HG03432 (cell line): ENCODE measurements around the gene S100A14.
A peak's percentile ranks its signal among the peaks of the same experiment; 100 is the strongest.
"Not testable (repeated sequence)": the region's sequence is repeated elsewhere in the genome, so short reads cannot be mapped to it uniquely, and the experiment has no call there.

ENCODE experiments used
- ATAC-seq: cut with Tn5 transposase; IDR thresholded peaks from one replicate; pipeline ENCODE4 v1.9.1; 2021; ENCODE audit warnings: mild to moderate bottlenecking, moderate library complexity; ENCODE audit not compliant: unreplicated experiment

S100A14 gene

GRCh38 chr1:153616144-153616916, at the start of gene S100A14:
S100A14 (minus strand) TSS chr1:153616325; CDS start chr1:153615858, 467 bp downstream.
- ATAC-seq, result no peak

GRCh38 chr1:153663211-153663610, 47.1 kb upstream of the S100A14 start:
- no peak for ATAC-seq

DNA sequence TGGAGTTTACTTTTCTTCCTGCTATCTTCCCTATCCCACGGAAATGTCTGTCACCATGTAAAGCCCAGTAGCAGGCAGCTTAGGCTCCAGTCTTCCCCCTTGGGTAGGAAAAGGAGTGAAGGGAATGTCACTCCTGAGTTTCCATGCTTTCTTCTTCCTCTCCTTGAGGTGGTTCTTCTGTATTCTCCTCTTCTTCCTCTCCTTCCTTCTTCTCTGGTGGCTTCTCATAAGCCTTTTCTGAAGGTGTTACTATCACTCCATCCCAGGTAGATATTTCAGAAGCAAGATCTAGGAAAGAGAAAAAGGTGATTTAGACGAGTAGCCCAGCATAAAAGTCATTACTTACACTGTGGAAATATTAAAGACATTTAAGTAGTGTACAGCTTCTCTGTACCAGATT, 46.1 kb upstream of the S100A14 start:
- no peak for ATAC-seq

- ATAC-seq, result no peak
Observed at GRCh38 chr1:153661111-153661708, 45.1 kb upstream of the S100A14 start.

GRCh38 chr1:153659656-153660055, 43.5 kb upstream of the S100A14 start:
- no peak for ATAC-seq

GRCh38 chr1:153659175-153659534, 43.0 kb upstream of the S100A14 start:
- ATAC-seq, result no peak

DNA sequence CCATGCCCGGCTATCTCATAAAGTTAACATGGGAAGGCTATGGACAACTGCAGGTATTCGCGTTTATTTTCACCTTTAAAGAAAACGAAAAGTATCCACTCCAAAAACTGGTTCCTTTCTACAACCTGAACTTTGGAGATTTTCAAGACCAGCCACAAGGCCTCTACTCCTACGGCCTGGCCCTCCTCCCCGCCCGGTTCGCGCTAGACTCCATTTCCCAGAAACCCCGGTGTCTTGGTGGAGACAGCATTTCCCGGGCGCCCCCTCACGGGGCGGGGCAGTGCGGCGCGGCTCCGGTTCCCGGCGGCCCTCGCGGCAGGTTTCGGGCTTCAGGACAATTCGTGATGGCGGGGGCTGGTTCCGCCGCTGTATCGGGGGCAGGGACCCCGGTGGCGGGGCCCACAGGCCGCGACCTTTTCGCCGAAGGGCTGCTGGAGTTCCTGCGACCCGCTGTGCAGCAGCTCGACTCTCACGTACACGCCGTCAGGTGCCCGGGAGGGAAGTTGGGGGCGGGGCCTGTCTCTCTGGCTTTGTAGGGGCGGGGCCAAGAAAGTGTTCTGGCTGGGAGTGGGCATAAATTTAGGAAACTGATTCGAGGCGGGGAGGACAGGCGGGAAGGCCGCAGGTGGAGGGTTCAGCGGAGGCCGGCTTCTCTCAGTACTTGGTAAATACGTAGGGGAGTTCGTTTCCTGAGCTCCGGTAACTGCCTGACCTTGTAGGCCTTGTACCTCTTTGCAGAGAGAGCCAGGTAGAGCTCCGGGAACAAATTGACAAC, 42.5 kb upstream of the S100A14 start, which contains the start of gene SNAPIN:
Gene SNAPIN, plus strand, starts transcription at position 304 of the 775 bp plus-strand sequence. Its CDS starts 41 bp downstream, at position 345.
- peak; percentile 92 for ATAC-seq

GRCh38 chr1:153655333-153655732, 39.2 kb upstream of the S100A14 start:
- no peak for ATAC-seq

GRCh38 chr1:153652805-153653500, 36.8 kb upstream of the S100A14 start:
- ATAC-seq, result no peak

DNA sequence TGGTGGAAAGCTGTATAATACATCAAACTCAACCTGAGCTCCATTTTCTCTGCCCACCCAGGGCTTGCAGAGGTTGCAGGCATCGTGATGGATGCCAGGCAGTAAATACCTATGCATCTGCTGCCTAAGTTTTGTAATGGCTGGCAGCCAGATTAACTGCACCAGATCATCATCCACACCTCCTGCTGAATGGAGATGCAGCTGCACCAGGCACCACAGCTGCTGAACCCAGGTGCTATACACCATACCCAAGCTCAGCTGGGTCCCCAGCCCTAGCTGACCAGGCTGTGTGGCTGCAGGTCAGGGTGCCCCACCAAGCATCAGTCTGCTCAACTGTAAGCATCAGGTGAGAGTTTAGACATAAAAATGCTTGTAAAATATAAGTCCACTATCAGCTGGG, 35.6 kb upstream of the S100A14 start:
- no peak for ATAC-seq

GRCh38 chr1:153649863-153650235, 33.7 kb upstream of the S100A14 start:
- no peak for ATAC-seq

DNA sequence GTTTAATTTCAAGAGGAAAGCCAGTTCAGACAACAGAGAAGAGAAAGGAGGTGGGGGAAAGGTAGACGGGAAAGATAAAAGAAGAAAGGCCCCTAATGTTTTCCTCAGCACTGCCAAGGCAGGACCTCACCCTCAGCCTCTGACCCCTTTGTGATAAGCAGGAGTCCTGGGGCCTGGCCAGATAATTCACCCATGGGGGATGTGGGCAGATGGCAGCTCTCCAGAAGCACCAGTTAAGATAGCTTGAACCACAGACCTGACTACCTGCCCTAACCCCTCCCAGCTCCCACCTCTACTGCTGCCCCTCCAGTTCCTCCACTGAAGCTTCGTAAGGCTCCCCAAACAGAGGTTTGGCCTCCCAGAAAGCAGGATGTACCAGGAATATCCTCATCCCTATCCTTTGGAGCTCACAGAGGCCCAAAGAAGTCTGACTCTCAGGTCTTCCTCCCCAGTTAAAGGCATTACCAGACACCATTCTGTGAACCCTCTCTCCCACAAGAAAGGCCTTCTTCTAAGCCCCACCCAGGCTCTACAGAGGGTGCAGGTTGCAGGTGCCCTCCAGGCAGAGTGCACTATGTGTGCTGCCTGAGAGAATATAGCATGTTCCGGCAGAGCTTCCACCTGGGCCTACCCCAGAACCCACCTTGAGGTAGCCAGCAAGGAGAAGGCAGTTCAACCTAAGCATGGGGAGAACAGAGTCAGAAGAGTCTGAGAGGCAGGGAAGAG, 33.2 kb upstream of the S100A14 start:
- ATAC-seq, result no peak

DNA sequence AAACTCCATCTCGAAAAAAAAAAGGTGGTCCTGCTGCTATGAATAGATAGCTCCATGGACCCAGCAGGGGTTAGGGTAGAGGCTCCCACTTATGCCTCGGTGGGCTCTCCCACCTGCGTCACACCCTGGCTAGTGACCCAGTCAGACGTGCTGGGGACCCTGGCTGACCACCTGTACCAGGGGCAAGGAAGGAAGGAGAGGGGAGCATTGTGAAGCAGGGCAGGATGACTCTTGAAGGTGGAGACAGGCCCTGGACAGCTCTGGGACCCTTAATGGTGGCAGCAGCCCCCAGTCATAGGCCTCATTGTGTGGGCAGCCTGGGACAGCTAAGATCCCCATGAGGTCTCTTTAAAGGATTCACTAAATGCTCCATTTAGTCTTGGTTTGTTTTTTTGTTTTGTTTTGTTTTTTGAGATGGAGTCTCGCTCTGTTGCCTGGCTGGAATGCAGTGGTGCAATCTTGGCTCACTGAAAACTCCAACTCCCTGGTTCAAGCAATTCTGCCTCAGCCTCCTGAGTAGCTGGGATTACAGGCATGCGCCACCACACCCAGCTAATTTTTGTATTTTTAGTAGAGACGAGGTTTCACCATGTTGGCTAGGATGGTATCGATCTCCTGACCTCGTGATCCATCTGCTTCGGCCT, 32.0 kb upstream of the S100A14 start:
- no peak for ATAC-seq

GRCh38 chr1:153647346-153647714, 31.2 kb upstream of the S100A14 start:
- no peak for ATAC-seq

GRCh38 chr1:153646672-153647345, 30.7 kb upstream of the S100A14 start:
- ATAC-seq, result no peak

GRCh38 chr1:153643816-153644215, 27.7 kb upstream of the S100A14 start:
- ATAC-seq, result no peak

DNA sequence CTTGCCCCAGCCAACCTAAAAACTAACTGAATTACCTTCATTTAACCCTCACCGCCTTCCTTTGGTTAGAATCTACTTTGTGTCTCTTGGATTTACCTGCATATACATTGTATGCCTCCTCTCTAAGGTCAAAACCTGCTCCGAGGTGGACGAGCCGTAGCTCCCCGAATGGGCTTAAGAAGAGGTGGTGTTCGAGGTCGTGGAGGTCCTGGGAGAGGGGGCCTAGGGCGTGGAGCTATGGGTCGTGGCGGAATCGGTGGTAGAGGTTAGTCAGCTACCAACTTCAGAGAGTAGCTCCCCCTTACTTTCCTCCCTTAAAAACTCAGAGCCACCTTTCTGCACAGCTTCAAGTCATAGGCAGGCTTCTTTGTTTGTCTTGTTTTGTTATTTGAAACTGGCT, 27.0 kb upstream of the S100A14 start:
- no peak for ATAC-seq

DNA sequence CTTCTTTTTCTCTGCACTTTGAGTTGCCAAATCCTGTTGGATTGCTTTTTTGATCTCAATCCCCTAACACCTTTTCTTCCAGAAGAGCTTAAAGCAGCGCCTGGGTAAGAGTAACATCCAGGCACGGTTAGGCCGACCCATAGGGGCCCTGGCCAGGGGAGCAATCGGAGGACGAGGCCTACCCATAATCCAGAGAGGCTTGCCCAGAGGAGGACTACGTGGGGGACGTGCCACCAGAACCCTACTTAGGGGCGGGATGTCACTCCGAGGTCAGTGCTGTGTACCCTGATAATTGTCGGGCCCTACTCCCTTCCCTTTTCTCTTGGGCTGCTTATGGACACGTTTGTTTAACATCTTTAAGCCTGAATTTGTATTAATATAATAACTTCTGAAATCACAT, 26.0 kb upstream of the S100A14 start:
- no peak for ATAC-seq

DNA sequence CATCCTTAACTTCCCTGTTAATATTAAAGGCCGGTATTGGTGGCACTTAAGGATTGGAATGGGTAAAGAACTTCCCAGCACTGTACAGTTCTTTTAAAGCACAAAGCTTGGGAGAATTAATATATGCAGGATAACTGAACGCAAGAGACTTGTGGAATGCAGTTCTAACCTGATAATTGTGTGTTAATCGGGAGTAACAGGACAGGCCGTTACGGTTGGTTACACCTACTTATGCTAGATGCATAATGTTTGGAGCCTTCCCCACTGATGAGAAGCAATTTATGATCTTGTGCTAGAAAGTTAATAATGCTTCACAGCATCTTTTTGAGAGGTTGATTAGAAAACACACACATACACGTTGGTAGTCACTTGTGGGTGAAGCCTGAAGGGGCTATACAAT, 24.7 kb upstream of the S100A14 start:
- ATAC-seq, result no peak

- ATAC-seq, result not testable (repeated sequence)
Observed at GRCh38 chr1:153640213-153640612, 24.1 kb upstream of the S100A14 start.
